ENCODE results near the gene ALKBH4. TPM values are rescaled to one million over a fixed set of nuclear protein-coding genes. Genes with fewer than 3 reads are reported as not detected.

ALKBH4 gene
- total and polyA plus RNA-seq, 2 of the 4 experiments (the other 2 are of a cell fraction): 6.1 to 7.4 TPM

DNA sequence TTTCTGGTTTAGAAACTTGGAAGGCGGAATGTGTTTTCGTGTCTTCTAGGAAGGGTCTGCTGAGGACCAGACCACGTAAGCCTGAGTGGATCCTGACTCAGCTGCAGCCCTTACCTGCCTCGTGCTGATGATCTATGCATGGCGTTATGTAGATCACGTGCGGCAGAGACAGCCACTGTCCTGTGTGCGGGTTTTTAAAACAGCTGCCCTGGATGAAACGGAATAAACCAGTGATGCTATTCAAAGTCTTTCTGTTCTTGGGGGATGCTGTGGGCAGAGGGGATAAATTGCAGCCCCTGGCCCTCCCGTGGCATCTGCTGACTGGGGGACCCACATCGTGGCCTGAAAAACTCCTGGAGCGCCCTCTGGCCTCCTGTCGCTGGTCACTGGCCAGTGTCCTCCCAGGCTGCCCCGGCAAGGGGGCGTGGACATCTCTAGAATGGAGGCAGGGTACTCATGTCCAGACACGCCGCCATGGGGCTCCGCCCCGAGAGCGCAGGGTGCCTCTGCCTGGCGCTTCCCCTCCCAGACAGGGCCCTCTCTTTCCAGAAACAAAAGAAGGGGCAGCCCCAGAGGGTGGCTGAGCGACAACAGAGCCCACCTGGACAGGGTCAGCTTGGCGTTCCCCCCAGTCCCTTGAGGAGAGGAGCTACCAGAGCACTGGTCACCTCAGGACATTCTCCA lies 13.2 kb downstream of the ALKBH4 start:
- no peak overlapping the region for H4K91ac ChIP-seq (ENCODE audit: insufficient read depth, low read depth, low read length)
- no peak overlapping the region for H2BK15ac ChIP-seq (ENCODE audit: low read depth, low read length)
- no peak overlapping the region for H3K23ac ChIP-seq (ENCODE audit: low read depth, low read length)
- H3K4ac ChIP-seq (ENCODE audit: low read depth, low read length): no peak overlapping the region
- no peak overlapping the region for H2BK20ac ChIP-seq (ENCODE audit: low read depth, low read length)
- H2BK5ac ChIP-seq (ENCODE audit: low read depth, low read length, poor library complexity, severe bottlenecking): peak overlapping the region; percentile 18
- H2AFZ ChIP-seq (replicated peaks; ENCODE audit: low read length, poor library complexity): peak overlapping the region; percentile 51
- no peak overlapping the region for H3K14ac ChIP-seq (replicated peaks; ENCODE audit: low read depth, low read length)
- TF ChIP-seq, protein P1, sequence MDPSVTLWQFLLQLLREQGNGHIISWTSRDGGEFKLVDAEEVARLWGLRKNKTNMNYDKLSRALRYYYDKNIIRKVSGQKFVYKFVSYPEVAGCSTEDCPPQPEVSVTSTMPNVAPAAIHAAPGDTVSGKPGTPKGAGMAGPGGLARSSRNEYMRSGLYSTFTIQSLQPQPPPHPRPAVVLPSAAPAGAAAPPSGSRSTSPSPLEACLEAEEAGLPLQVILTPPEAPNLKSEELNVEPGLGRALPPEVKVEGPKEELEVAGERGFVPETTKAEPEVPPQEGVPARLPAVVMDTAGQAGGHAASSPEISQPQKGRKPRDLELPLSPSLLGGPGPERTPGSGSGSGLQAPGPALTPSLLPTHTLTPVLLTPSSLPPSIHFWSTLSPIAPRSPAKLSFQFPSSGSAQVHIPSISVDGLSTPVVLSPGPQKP (IDR thresholded peaks at IDR 0.05; ENCODE audit: borderline replicate concordance, low read depth, low read length): no peak
- TF ChIP-seq RFX5 (IDR thresholded peaks at IDR 0.05; ENCODE audit: low read depth, low read length) (no peak), SMC3 (IDR thresholded peaks at IDR 0.05; ENCODE audit: low read depth, low read length) (no peak), CHD1 (IDR thresholded peaks at IDR 0.05; ENCODE audit: low read depth, low read length) (no peak), MAZ (IDR thresholded peaks at IDR 0.05; ENCODE audit: borderline replicate concordance, low read depth, low read length) (no peak)
- intact Hi-C loops (cut with micrococcal nuclease) (no loop called here), dilution Hi-C loops (cut with HindIII; ENCODE audit: low sequenced_read_pairs, unreplicated experiment) (no loop called here), in situ Hi-C loops (cut with MboI; ENCODE audit: low sequenced_read_pairs) (no loop called here)
- no peak overlapping the region for H4K5ac ChIP-seq (ENCODE audit: low read depth, low read length)
- H3K9me1 ChIP-seq (ENCODE audit: insufficient read depth, low read length): no peaks in the 10 kb centered on the region; the same call in 1 of the 2 replicates
- peaks cover 12% of the 10 kb centered on the region; the same call in 1 of the 2 replicates for H4K20me1 ChIP-seq (ENCODE audit: insufficient read depth, low read length)
- H2AK9ac ChIP-seq (replicated peaks; ENCODE audit: low read depth, low read length, poor library complexity): peak overlapping the region; percentile 50
- peaks cover 18% of the 10 kb centered on the region for H3K36me3 ChIP-seq (ENCODE audit: control insufficient read depth, insufficient read depth, low read length)
- no peaks in the 10 kb centered on the region for H3K27me3 ChIP-seq (ENCODE audit: control insufficient read depth, insufficient read depth, low read length)
- H3K18ac ChIP-seq (ENCODE audit: low read depth, low read length): no peak overlapping the region
- peaks cover 0 to 20% of the 10 kb centered on the region in 2 experiments; a peak in 1 of 4 replicates for H3K79me1 ChIP-seq (ENCODE audit: low read depth in 1 of 2, low read length in 2 of 2)
- H3K9me3 ChIP-seq (ENCODE audit: control insufficient read depth, insufficient read depth, low read length): no peaks in the 10 kb centered on the region
- ChIA-PET POLR2A (ENCODE audit: unreplicated experiment) (no interaction called here), CTCF (interaction anchor here (0.7 kb wide), 1 partner anchor 16 kb away, joined by 7 read pairs; no protein-coding TSS in a partner anchor)
- ATAC-seq (ENCODE audit: low read depth): peak; percentile 35; the same call in 1 of the 2 replicates
- H3K56ac ChIP-seq (ENCODE audit: extremely low read depth, insufficient read depth, low read length): no peak overlapping the region
- no TSS peak for BruUV-seq (replicated peaks)
- no peak overlapping the region for H3K4me3 ChIP-seq (ENCODE audit: insufficient read depth, low read depth, low read length)
- DNase-seq: no peak
- H3K4me1 ChIP-seq (ENCODE audit: control insufficient read depth, insufficient read depth, low read length): peaks cover 5% of the 10 kb centered on the region
- no peak overlapping the region for H3K9ac ChIP-seq (ENCODE audit: low read depth, low read length)
- peak overlapping the region in 1 of 2 experiments; percentile 25; a peak in 1 of 4 replicates for H4K8ac ChIP-seq (ENCODE audit: low read depth in 2 of 2, low read length in 2 of 2)
- H3K4me2 ChIP-seq (ENCODE audit: low read depth, low read length): no peak overlapping the region
- 62% methylated on average over 15 of the region's 23 CpGs; no CpG with 5 or more reads in 1 of the 2 experiments for WGBS, 2 experiments (ENCODE audit: extremely low coverage in 2 of 2, insufficient read length in 1 of 2)
- no peak overlapping the region for H2AK5ac ChIP-seq (ENCODE audit: low read depth, low read length)
- no peak overlapping the region for H3K27ac ChIP-seq (ENCODE audit: insufficient read depth, low read length)
- no peak overlapping the region for H2BK120ac ChIP-seq (ENCODE audit: low read depth, low read length)
